ENCODE data around the gene LCE1F.
A peak's percentile ranks its signal among the peaks of the same experiment; 100 is the strongest.

DNA sequence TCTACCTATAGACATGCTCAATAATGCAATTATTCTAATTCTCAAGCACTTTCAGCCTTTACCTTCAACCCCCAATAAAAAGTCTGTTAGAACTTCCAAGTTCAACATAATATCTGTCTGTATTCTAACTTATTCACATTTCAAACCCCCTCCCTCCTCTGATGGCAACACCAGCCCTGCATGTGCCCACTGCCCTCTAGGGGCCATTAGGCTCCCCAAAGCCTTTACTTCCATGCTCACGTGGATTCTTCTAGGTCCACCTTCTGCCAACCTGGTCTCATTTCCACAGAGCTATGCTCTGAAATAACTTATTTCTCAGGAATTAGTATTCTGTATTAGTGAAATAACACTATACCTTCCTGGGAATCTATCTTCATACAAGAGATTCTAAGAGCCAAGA, 39.3 kb upstream of the LCE1F start:
- TF ChIP-seq, protein P1, sequence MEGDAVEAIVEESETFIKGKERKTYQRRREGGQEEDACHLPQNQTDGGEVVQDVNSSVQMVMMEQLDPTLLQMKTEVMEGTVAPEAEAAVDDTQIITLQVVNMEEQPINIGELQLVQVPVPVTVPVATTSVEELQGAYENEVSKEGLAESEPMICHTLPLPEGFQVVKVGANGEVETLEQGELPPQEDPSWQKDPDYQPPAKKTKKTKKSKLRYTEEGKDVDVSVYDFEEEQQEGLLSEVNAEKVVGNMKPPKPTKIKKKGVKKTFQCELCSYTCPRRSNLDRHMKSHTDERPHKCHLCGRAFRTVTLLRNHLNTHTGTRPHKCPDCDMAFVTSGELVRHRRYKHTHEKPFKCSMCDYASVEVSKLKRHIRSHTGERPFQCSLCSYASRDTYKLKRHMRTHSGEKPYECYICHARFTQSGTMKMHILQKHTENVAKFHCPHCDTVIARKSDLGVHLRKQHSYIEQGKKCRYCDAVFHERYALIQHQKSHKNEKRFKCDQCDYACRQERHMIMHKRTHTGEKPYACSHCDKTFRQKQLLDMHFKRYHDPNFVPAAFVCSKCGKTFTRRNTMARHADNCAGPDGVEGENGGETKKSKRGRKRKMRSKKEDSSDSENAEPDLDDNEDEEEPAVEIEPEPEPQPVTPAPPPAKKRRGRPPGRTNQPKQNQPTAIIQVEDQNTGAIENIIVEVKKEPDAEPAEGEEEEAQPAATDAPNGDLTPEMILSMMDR (IDR thresholded peaks at IDR 0.05): peak in 3 of 4 donors; percentile 38 to 54 (median 40)
- TF ChIP-seq POLR2A (IDR thresholded peaks at IDR 0.05): no peak

Measured in right lobe of liver (tissue), 4 donors.